HG03196 (cell line): ENCODE data around the gene KCNG3.

Experiments
- ATAC-seq: cut with Tn5 transposase; IDR thresholded peaks from one replicate; pipeline ENCODE4 v1.9.1; 2021; ENCODE audit not compliant: unreplicated experiment

KCNG3 gene

DNA sequence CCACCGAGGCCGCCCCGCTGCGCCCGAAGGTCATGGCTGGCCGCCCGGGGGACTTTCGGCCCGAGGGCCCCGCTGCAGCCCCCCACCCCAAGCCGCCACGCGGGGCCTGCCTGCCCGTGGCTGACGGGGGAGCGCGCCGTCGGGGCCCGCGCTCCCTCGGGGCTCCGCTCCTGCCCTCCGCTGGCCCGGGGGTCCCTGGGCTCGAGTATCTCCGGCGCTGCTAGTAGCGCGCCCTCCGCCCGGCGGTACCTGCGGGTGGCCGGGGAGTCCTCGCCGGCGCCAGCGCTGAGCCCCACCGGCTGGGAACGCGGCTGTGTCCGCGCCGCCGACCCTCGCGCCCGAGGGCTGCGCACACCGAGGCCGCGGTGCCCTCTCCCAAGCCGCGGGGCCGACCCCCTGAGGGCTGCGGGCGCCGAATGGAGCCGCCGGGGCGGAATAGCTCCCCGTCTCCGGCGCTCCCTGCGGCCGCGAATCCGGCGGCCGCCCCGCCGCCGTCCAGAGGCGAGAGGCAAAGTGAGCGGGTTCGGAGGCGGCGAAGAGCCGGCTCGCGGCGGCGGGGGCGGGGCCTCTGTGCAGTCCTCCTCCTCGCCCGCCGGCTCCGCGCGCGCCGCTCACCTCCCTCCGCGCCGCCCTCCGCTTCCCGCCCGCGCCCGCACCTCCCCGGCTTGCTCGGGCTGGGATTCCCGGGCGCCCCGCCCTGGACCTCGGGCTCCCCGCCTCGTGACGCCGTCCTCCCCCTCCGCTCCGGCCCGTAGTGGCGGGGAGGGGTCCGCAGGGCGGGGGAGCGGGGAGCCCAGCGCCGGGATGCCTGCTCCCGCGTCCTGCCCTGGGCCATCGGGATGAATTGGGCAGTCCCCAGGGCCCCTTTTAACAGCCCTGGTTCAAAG is at the start of gene KCNG3:
Gene KCNG3, minus strand, starts transcription at position 515 of the 887 bp plus-strand sequence. Its CDS starts 481 bp downstream, at position 34.
- no peak for ATAC-seq

DNA sequence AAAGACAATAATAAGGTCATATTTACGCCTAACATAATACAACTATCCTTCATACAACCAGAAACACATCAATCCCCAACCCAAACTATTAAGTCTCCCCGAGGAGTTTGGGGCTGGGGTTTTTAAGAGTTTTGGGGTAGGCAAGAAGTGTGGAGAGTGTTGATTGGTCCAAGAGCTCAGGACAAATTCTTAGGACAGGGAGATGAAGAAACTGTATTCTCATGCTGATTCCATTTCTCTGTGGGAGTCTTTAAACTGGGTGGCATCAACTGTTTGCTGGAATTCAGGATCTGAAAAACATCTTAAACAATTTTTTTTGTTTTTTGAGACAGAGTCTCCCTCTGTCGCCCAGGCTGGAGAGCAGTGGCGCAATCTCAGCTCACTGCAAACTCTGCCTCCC is 49.1 kb upstream of the KCNG3 start:
- no peak for ATAC-seq

GRCh38 chr2:42537493-42537892 is 43.7 kb upstream of the KCNG3 start:
- no peak for ATAC-seq

DNA sequence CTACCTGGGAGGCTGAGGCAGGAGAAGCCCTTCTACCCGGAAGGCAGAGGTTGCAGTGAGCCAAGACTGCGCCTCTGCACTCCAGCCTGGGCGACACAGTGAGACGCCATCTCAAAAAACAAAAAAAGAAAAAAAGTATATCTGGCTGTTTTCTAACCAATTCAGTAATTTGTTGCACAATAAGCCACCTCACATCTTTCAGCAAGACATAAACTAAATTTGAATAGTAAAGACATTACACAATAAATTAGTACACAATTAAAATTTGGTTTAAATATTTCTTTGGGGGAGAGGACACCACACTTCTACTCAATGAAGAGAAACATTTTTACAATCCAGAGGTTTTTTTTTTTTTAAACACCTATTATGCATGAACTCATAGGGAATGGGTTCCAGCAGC is 38.6 kb upstream of the KCNG3 start:
- ATAC-seq, result no peak

GRCh38 chr2:42523341-42523740 is 29.6 kb upstream of the KCNG3 start:
- no peak for ATAC-seq

- ATAC-seq, result no peak
Observed at GRCh38 chr2:42522035-42522434, 28.3 kb upstream of the KCNG3 start.

DNA sequence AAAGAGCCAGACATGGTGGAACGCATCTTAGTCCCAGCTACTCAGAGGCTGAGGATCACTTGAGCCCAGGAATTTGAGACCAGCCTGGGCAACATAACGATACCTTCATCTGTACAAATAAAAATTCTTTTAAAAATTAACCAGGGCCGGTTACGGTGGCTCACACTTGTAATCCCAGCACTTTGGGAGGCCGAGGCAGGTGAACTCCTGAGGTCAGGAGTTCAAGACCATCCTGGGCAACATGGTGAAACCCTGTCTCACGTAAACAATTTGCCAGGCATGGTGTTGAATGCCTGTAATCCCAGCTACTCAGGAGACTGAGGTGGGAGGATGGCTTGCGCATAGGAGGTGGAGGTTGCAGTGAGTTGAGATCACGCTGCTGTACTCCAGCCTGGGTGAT is 25.8 kb upstream of the KCNG3 start:
- no peak for ATAC-seq

DNA sequence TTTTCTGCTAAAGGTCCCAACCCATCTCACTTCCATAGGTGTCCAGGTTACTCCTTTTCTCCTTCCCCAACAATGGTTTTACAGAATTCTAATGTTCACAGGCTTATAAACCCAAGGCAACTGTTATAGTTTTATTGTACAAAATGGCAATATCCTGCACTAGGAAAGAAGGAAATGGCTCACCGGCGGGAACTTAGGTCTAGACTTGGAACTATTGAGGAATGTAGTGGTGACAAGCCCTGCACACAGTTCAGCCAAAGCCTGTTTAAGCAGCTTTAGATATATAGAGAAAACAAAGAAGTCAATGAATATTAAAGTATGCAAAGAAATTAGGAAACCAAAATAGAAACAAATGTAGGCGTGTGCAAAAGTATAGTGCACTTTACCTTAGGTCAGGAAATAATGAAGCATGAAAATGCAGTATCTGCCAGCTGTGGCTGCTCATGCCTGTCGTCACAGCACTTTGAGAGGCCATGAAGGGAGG is 22.7 kb upstream of the KCNG3 start:
- no peak for ATAC-seq

GRCh38 chr2:42513252-42513918 is 19.6 kb upstream of the KCNG3 start:
- no peak for ATAC-seq

GRCh38 chr2:42510608-42511243 is 16.9 kb upstream of the KCNG3 start:
- peak; percentile 64 for ATAC-seq

DNA sequence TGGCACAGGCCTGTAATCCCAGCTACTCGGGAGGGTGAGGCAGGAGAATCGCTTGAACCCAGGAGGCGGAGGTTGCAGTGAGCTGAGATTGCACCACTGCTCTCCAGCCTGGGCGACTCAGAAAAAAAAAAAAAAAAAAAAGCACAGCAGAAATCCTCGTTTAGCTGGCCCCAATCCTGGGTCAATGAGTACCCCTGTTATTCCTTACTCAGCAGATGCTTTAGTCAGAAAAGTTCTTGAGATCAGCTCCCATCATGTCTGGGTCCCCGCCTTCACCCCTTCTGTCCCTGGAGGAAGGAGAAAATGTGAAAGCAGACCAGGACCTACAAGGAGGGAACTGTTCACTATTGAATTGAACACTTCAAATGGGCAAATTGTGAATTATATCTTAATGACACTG is 16.4 kb upstream of the KCNG3 start:
- no peak for ATAC-seq

DNA sequence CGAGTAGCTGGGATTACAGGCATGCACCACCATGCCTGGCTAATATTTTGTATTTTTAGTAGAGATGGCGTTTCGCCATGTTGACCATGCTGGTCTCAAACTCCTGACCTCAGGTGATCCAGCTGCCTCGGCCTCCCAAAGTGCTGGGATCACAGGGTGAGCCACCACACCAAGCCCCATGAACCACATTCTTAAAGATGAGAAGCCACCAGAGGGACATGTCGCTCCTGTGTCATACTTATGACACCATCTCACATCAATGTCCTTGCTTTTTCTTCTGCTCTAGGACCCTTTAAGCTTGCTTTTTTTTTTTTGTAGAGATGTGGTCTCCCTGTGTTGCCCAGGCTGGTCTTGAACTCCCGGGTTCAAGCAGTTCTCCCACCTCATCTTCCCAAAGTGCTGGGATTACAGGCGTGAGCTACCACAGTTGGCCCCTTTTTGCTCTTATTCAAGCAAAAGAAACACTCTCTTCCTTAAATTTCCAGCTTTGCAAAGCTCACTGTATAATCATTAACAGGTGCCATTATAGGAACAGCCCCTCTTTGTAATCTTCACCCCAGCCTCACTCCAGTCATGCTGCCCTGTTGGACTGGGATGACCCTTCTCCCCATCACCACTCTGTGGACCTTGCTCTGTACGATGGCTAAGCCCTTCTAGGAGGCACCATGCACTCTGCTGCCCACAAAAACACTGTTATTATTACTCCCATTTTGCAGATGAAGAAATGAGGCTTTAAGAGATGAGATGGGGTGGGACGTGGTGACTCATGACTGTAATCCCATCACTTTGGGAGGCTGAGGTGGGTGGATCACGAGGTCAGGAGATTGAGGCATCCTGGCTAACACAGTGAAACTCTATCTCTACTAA is 10.8 kb upstream of the KCNG3 start:
- no peak for ATAC-seq

- no peak for ATAC-seq
Observed at GRCh38 chr2:42503291-42503690, 9.5 kb upstream of the KCNG3 start.

DNA sequence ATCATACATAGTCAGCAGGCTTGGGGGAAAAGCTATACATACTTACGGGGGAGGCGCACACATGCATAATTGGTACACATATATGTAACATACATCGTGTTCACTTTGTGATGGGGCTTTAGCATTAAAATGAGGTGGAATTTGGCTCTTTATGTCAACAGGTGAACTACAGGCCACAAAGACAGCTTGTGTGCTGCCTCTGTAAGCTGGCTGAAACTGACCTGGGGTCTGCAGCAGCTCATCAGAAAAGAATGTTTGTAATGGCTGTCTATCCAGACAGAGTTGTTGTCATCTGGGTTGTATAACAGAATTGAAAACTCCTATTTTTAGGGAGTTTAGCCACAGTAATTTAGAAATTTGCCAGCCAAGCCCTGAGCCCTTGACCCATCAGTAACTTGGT is 4.7 kb upstream of the KCNG3 start:
- no peak for ATAC-seq

DNA sequence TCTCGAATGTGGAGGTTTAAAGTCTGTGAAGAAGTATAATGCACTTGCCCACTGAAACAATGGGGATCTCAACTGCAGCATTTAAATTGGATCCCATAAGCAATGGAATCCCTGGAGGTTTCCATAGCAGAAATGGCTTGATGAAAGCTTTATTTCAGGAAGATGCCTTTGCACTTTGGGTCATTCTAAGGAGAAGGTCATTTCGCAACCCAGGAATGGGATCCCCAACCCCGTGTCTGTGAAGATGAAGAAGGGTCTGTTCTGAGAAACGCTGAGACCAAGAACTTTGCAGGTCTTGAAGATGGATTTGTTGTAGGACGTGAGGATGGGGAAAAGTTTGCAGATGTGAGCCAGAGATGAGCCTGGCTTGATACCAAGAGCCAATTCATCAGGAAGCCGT is 1.8 kb upstream of the KCNG3 start:
- no peak for ATAC-seq

DNA sequence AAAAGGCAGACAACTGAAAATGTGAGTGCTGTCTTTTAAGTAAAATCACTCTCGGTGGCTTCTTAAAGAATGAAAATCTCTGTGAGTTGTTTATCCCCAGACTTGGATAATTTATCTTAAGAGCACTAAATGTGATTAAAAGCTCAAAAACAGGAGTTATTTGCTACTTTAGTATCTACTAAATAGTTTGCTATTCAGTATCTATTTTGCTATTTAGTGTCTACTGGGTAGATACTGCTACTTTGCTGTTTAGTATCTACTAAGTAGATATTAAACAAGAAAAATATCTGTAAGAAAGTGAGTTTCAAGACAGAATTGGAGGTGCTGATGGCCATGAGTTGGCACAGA is 1.4 kb upstream of the KCNG3 start:
- ATAC-seq, result no peak

GRCh38 chr2:42494355-42495233 is 812 bp upstream of the KCNG3 start:
- peak; percentile 70 for ATAC-seq

- ATAC-seq, result no peak
Observed at GRCh38 chr2:42492691-42493467, 903 bp downstream of the KCNG3 start.

GRCh38 chr2:42488297-42488696 is 5.5 kb downstream of the KCNG3 start:
- ATAC-seq, result no peak
